HG03139 (cell line): ENCODE measurements around the gene ADI1.

Source experiments
- ATAC-seq: cut with Tn5 transposase; IDR thresholded peaks from one replicate; pipeline ENCODE4 v1.9.1; 2021; ENCODE audit not compliant: unreplicated experiment

The ADI1 gene

DNA sequence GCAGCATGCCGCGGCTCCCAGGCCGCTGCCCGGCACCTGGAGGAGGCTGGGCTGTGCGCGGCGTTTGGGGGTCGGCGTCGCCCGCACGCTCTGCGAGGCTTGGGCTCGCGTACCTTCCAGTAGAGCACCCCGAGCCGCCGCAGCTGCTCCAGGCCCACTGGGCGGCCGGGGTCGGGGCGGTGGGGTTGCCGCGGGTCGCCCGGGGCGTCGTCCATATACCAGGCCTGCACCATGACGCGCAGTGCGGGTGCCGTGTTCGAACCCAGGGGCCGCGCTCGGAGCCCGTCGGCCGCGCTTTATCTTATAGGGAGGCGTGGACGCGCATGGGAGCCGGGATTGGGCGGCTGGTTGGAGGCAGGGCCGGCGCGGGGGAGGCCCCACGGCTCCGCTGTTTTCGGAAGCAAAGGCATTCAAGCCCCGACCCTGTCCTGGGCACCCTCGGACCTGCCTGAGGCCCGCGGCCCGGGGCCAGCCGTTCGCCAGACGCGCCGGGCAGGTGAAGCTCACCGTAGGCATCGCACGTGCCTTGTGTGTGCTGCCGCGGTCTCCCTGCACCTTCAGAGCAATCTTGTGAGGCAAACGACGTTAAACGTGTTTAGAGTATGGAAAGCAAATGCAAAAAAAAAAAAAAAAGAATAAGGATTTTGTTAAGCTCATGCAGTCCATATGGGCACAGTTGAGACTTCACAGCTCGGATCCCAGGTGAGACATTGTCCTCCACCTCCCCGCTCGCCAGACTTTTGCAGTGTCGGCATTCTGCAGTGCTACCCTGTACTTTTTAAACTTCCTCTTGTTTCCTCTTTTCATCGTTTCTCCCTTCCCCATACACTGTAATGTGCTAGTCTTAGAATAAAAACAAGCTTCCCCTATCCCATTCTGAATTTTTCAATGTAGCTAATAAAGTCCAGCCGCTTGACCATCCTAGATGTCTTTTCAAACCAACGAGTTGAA lies at the start of gene ADI1:
ADI1 (minus strand) TSS at position 277 of the 951 bp plus-strand sequence; CDS start at position 233, 44 bp downstream.
- peak; percentile 50 for ATAC-seq

GRCh38 chr2:3566806-3567205 lies 47.5 kb upstream of the ADI1 start:
- ATAC-seq = no peak

DNA sequence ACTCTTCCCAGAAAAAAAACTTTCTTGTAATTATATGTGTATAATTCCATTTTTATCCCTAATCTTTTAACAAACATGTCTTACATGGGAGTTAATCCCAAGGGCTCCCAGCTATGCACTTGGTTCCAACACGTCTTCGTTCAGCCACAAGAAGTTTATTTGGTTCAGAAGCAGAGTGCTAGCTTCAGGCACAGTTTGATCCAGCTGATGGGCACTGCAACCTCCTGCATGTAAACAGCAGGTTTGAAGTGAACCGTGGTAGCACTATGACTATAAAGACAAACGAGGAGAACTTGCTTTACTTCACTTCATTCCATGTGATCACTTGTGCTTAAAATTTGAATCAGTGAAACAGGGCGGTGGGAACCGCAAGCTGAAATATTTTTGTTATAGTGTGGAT lies 45.8 kb upstream of the ADI1 start:
- no peak for ATAC-seq

DNA sequence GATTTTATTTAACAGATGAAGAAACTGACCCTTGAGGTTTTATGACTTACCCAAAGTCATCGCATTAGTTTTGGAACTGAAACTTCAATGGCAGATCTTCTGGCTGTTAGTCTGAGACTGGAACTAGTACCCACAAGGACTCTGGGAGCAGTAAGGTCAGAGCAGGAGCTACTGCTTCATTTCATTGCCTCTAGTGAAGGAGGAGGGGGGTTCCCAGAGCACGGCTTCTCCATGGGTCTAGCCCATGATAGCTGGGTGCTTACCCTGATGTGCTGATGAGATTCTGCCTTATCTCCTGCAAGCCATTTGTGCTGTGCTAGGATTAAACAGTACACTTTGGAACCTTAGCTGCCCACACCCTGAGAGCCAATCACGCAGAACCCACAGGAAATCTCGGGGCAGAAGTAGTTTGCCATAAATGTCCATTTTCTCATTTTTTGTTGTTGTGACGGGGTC lies 44.2 kb upstream of the ADI1 start:
- ATAC-seq = peak; percentile 42

DNA sequence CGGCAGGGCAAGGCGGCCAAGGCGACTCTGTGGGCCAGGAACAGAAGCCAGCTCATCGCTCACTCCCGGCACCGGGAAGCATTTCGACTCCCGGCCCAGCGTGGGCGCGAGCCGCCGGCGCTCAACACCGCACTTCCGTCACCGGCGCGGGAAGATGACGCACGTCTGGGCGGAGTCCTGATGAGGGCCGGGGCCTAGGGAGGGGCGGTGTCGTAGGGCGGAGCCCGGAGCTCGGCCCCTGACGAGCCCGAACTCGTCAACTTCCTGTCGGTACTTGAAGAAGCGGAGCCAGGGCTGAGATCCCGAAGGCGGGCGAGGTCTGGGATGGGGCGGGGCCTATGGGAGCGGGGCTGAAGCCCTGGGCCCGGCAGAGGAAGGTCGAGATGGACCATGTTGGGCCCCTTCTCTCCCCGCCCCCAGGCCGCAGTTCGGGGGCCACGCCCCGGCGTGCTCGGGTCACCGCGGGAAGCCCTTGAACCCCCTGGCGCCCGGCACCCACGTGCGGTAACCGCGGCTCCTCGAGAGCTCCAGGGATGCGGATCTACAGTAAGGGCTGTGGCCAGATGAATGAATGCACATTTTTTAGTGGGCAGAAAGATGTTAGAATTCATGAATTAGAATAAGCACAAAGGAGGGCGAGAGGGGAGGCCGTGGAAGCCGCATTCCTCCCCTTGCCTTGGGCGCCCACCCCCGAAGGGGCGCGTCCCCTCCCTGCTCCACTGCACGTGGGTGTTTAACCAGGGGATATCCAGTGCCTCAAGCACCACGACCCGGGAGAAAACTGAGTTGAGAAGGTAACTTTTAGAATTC lies 39.1 kb upstream of the ADI1 start, which contains the start of gene RNASEH1:
RNASEH1 (minus strand) TSS at position 129 of the 810 bp plus-strand sequence; CDS start at position 56, 73 bp downstream.
- peak; percentile 98 for ATAC-seq

- peak; percentile 17 for ATAC-seq
Measured at GRCh38 chr2:3557639-3558204, 38.4 kb upstream of the ADI1 start.

DNA sequence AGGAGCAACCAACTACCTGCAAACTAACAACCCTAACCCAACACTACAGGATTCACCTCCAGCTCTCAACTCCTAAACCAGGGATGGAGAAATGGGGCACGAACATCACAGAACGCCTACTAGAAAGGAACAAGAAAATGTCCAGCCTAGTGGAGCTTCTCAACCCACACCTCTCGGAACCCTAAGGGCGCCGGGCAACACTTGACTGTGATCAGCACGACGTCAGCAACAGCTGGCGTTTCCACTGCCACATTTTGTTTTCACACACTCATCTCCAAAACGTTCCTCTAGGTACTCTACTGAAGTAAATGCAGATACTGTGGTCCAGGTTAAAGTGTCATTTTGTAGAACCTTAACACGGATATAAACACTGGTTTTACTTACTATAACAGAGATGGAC lies 34.6 kb upstream of the ADI1 start:
- ATAC-seq = no peak

- ATAC-seq = no peak
Measured at GRCh38 chr2:3547915-3548314, 28.6 kb upstream of the ADI1 start.

DNA sequence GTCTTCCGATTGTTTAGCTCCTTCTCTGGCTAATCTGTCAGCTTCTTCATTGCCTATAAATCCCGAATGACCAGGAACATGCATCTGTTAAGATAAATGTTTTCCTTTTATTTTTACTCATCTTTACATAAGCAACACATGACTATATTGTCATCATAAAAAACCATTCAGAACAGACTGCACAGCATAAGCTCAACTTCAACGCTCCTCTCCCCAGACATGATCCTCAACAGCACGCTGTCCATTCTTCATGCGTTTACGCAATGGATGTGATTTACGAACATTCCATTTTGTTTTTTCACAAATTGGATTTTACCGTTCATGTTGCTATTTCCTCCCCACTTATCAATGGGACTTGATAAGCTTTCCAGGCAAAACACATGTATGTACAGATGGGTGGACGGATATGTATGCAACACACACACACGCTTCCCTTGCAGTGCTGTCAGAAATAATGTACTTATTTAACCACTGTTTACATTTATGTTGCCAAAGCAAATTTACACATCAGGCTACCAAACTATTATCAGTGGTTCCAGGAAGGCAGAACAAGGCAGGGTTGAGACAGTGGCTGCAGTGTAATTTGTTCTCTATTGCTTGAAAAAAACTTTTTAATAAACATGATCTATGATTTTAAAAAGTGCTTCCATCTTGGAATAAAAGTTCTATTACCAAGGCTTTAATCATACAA lies 26.6 kb upstream of the ADI1 start:
- ATAC-seq = no peak

GRCh38 chr2:3543023-3543683 lies 23.8 kb upstream of the ADI1 start:
- no peak for ATAC-seq

- no peak for ATAC-seq
Measured at GRCh38 chr2:3542107-3542506, 22.8 kb upstream of the ADI1 start.

- ATAC-seq = no peak
Measured at GRCh38 chr2:3539836-3540235, 20.5 kb upstream of the ADI1 start.

DNA sequence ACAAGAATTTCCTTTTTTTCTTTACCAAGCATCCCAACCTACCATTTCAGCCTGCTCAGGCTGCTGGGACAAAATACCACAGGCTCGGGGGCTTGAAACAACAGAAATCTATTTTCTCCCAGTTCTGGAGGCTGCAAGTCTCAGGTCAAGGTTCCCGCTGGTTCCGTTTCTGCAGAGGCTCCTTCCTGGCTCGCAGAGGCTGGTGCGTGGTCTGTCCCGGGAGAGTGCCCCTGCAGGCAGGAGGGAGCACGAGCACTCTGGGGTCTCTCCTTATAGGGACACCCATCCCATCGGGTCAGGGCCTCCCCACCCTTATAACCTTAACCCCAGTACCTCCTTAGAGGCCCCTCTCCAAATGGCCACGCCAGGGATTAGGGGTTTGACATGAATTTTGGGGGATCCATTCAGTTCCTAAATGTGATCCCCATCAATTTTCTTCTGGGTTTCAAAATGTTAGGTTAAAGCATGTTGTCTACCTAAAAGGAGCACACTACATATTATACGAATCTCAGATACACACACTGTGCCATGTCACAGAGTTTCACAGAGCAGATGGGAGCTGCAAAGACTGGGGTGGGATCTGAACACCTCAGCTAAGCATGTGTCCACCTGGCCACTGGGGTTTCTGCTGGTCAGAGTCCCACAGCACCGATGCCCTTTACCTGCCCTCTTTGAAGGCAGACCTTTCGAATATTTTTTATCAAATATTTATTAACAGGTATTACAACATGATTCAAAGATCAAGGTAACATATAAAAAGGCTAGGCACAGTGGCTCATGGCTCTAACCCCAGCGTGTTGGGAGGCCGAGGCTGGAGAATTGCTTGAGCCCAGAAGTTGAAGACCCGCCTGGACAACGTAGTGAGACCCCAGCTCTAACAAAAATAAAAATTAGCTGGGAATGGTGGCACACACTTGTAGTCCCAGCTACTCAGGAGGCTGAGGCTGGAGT lies 17.6 kb upstream of the ADI1 start:
- peak; percentile 67 for ATAC-seq

- ATAC-seq = peak; percentile 45
Measured at GRCh38 chr2:3535794-3536681, 16.7 kb upstream of the ADI1 start.

DNA sequence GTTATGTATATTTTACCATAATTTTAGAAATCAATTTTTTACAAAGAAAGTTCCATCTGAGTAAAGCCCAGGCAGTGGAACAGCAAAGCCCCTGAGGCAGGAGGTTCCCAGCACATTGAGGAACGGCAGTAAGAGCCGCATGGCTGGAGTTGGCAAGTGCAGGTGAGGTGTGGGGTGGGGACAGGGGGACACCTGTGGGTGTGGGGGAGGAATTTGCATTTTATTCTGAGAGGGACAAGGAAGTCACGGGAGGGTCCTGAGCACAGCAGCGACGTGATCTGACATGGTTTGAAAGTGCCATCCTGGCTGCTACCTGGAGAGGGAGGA lies 16.1 kb upstream of the ADI1 start:
- no peak for ATAC-seq

- ATAC-seq = no peak
Measured at GRCh38 chr2:3534251-3534814, 15.0 kb upstream of the ADI1 start.

GRCh38 chr2:3533836-3534235 lies 14.5 kb upstream of the ADI1 start:
- ATAC-seq = no peak

DNA sequence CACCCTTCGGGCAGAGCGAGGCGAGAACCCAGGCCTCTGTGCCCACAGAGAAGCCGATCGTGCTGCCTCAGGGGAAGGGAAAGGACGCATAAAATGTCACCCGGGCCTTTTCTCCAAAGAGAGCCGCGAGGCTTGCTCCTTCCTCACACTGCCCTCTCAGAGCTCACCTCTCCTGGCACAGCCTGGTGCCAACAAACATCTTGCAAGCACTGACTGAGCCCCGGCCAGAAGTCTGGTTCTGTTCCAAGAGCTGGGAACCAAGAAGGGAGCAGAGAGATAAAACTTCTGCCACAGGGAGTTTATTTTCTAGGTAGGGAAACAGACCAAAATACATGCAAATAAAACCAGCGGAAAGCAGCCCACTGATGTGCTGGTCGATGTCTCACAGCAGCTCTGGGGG lies 13.6 kb upstream of the ADI1 start:
- ATAC-seq = no peak
